NCI-H460 (cell line): ENCODE results near the gene CREM. TPM values are rescaled to one million over a fixed set of nuclear protein-coding genes. Genes with fewer than 3 reads are reported as not detected.

Experiments used
- DNase-seq: peaks from one replicate; pipeline ENCODE4 v3.0.0-alpha.2; 2016; ENCODE audit warnings: low read depth; ENCODE audit errors: extremely low read depth
- small RNA-seq, 2 experiments: library from RNA; depleted of rRNA; stranded (forward); fragments of <200 nt; gene quantifications; one replicate each; pipeline ENCODE3, GENCODE V24; 2014
- total RNA-seq: library from RNA; depleted of rRNA; stranded (reverse); fragments of >200 nt; shearing (Covaris generic); gene quantifications from 2 replicates; pipeline ENCODE4 v1.2.3, GENCODE V29; 2014; rRNA removed

CREM gene
- total RNA-seq, 1 experiment from 2014 or later: 240 TPM

GRCh38 chr10:35257057-35257983, 130.7 kb downstream of the CREM start:
- no peak for DNase-seq

GRCh38 chr10:35259769-35260397, 133.2 kb downstream of the CREM start:
- DNase-seq: no peak

- DNase-seq: no peak
Observed at GRCh38 chr10:35262436-35262835, 135.8 kb downstream of the CREM start.

Small RNA genes lying within 50 kb of the gene (small RNA-seq; reads per million reads assigned to genes)
- 0 to 0.53 reads per million in 2 experiments for gene MIR3611
- gene RNU6-1167P: 0.02 to 0.12 reads per million in 2 experiments
- gene RNU6-794P: 0 reads per million in 2 experiments
- gene RNU7-77P: 0 reads per million in 2 experiments

Other genes with a start within 250 kb of the CREM start
- gene CUL2, start 36.5 kb upstream of the CREM start, total RNA-seq: 15.9 and 23.2 TPM in 2 replicates
- 29.4 and 30.9 TPM in 2 replicates for gene CCNY, start 209.7 kb downstream of the CREM start, total RNA-seq